A673 (cell line): ENCODE results near the gene GPR15. TPM values are rescaled to one million over a fixed set of nuclear protein-coding genes. Genes with fewer than 3 reads are reported as not detected.
"Not testable (repeated sequence)": the region's sequence is repeated elsewhere in the genome, so short reads cannot be mapped to it uniquely, and the experiment has no call there.

ENCODE experiments used
- BruUV-seq: library from RNA; stranded (reverse); fragments of 400-500 nt; replicated peaks from 2 replicates; lab custom pipeline; 2021; lab: Mats Ljungman, UMichigan
- CTCF ChIA-PET: fragments of 300-600 bp; sonication (Branson Sonifier 250); formaldehyde crosslinking; loops from one replicate; lab custom pipeline; 2022; ENCODE audit warnings: antibody characterized with exemption; lab: Charles Lee
- POLR2A ChIA-PET: fragments of 300-600 bp; sonication (Branson Sonifier 250); formaldehyde crosslinking; loops from one replicate; lab custom pipeline; 2022; ENCODE audit warnings: antibody characterized with exemption; ENCODE audit not compliant: low non-redundant PET; lab: Charles Lee
- DNase-seq: peaks from one replicate; pipeline ENCODE4 v3.0.0-alpha.2; 2015; ENCODE audit warnings: low spot score
- H3K27ac ChIP-seq: fragments of 200-600 bp; sonication (generic); 2 replicates; pipeline ENCODE4 v1.5.1; 2016; ENCODE audit warnings: mixed run types, low read depth, mild to moderate bottlenecking, mixed read lengths, antibody characterized with exemption, low read length; ENCODE audit not compliant: poor library complexity, severe bottlenecking
- H3K27me3 ChIP-seq: fragments of 200-600 bp; sonication (generic); replicated peaks from 2 replicates; pipeline ENCODE4 v1.6.1; 2017; ENCODE audit warnings: mixed run types, low read depth, mild to moderate bottlenecking, mixed read lengths, antibody characterized with exemption, low read length; ENCODE audit not compliant: insufficient read depth, poor library complexity
- H3K36me3 ChIP-seq: fragments of 200-600 bp; sonication (generic); 2 replicates; pipeline ENCODE4 v1.6.1; 2016; ENCODE audit warnings: mixed run types, mild to moderate bottlenecking, mixed read lengths, antibody characterized with exemption, low read length; ENCODE audit not compliant: insufficient read depth, poor library complexity, severe bottlenecking
- H3K4me1 ChIP-seq: fragments of 200-600 bp; sonication (generic); 2 replicates; pipeline ENCODE4 v1.6.1; 2017; ENCODE audit warnings: mixed run types, mild to moderate bottlenecking, mixed read lengths, antibody characterized with exemption, low read length; ENCODE audit not compliant: insufficient read depth, poor library complexity, severe bottlenecking
- H3K4me3 ChIP-seq: fragments of 200-600 bp; sonication (generic); 2 replicates; pipeline ENCODE4 v1.5.1; 2016; ENCODE audit warnings: low read depth, mixed run types, mild to moderate bottlenecking, mixed read lengths, low read length; ENCODE audit not compliant: poor library complexity, severe bottlenecking
- H3K9me3 ChIP-seq: fragments of 200-600 bp; sonication (generic); 2 replicates; pipeline ENCODE4 v1.6.1; 2016; ENCODE audit warnings: mixed run types, low read depth, mild to moderate bottlenecking, mixed read lengths, antibody characterized with exemption, low read length; ENCODE audit not compliant: poor library complexity, severe bottlenecking
- CTCF ChIP-seq: fragments of 300-800, 200-600 bp; sonication (generic); conservative IDR thresholded peaks from 2 replicates; pipeline ENCODE4 v1.5.1; 2017; ENCODE audit warnings: low read depth, mild to moderate bottlenecking, antibody characterized with exemption, low read length, moderate library complexity, mixed read lengths
- EZH2 ChIP-seq: fragments of 200-600 bp; sonication (generic); IDR thresholded peaks from 2 replicates; pipeline ENCODE4 v1.6.1; 2017; ENCODE audit warnings: borderline replicate concordance, low read depth, mild to moderate bottlenecking, mixed read lengths, antibody characterized with exemption, low read length; ENCODE audit not compliant: poor library complexity, severe bottlenecking
- intact Hi-C: fragments of 100-400 bp; cut with micrococcal nuclease; formaldehyde crosslinking; loops from one replicate; pipeline ENCODE4 v1.10.0; 2022; ENCODE audit not compliant: unreplicated experiment
- total RNA-seq: library from RNA; stranded (reverse); gene quantifications from 2 replicates; pipeline ENCODE4 v1.2.3, GENCODE V29; 2021

The GPR15 gene
- total RNA-seq, 1 experiment from 2014 or later, result not detected

- DNase-seq, result no peak
- ChIA-PET CTCF (no interaction called here), POLR2A (no interaction called here)
- intact Hi-C loops, result no loop called here
- Histone ChIP-seq H3K4me3 (no peak overlapping the region), H3K36me3 (no peaks in the 10 kb centered on the region), H3K9me3 (no peaks in the 10 kb centered on the region), H3K27me3 (peaks cover 40% of the 10 kb centered on the region), H3K4me1 (no peaks in the 10 kb centered on the region), H3K27ac (no peak overlapping the region)
- no TSS peak for BruUV-seq
- no peak for TF ChIP-seq CTCF
- TF ChIP-seq EZH2, result no peak
Observed at GRCh38 chr3:98556164-98557130, 24.7 kb downstream of the GPR15 start.

- CTCF ChIA-PET, result no interaction called here
- intact Hi-C loops, result no loop called here
- H3K9me3 ChIP-seq, result no peaks in the 10 kb centered on the region
- POLR2A ChIA-PET, result no interaction called here
- DNase-seq, result no peak
- peaks cover 40% of the 10 kb centered on the region for H3K27me3 ChIP-seq
- no peaks in the 10 kb centered on the region for H3K36me3 ChIP-seq
- no peaks in the 10 kb centered on the region for H3K4me1 ChIP-seq
- H3K4me3 ChIP-seq, result no peak overlapping the region
- no TSS peak for BruUV-seq
- H3K27ac ChIP-seq, result no peak overlapping the region
- TF ChIP-seq CTCF, result no peak
- TF ChIP-seq EZH2, result no peak
Observed at GRCh38 chr3:98557324-98558010, 25.7 kb downstream of the GPR15 start.

- H3K9me3 ChIP-seq, result no peaks in the 10 kb centered on the region
- H3K4me1 ChIP-seq, result no peaks in the 10 kb centered on the region
- POLR2A ChIA-PET, result no interaction called here
- H3K27me3 ChIP-seq, result peaks cover 36% of the 10 kb centered on the region
- no TSS peak for BruUV-seq
- DNase-seq, result no peak
- H3K4me3 ChIP-seq, result no peak overlapping the region
- no peaks in the 10 kb centered on the region for H3K36me3 ChIP-seq
- TF ChIP-seq EZH2 (no peak), CTCF (no peak)
- intact Hi-C loops, result no loop called here
- H3K27ac ChIP-seq, result no peak overlapping the region
- CTCF ChIA-PET, result no interaction called here
Observed at GRCh38 chr3:98558100-98558827, 26.5 kb downstream of the GPR15 start.

GRCh38 chr3:98559769-98560168, 28.0 kb downstream of the GPR15 start:
- CTCF ChIA-PET, result not testable (repeated sequence)

More at GRCh38 chr3:98559769-98560168, 28.0 kb downstream of the GPR15 start:
- H3K4me1 ChIP-seq, H3K27ac ChIP-seq, BruUV-seq, H3K36me3 ChIP-seq, POLR2A ChIA-PET, H3K9me3 ChIP-seq, DNase-seq, H3K4me3 ChIP-seq, intact Hi-C loops: not testable (repeated sequence)
- H3K27me3 ChIP-seq, result peaks cover 31% of the 10 kb centered on the region
